WERI-Rb-1 (cell line): ENCODE measurements around the gene ADAMTS8.

Experiments used
- DNase-seq: peaks from one replicate; pipeline ENCODE4 v3.0.0-alpha.2; 2020
- H3K27ac ChIP-seq: fragments of 250-450 bp; sonication (Bioruptor Pico); 2 replicates; pipeline ENCODE4 v1.5.1; 2020; ENCODE audit warnings: mild to moderate bottlenecking, moderate library complexity
- H3K27me3 ChIP-seq: fragments of 250-450 bp; sonication (Bioruptor Pico); 2 replicates; pipeline ENCODE4 v1.5.1; 2021; ENCODE audit warnings: mild to moderate bottlenecking, low read depth, moderate library complexity; ENCODE audit not compliant: insufficient read depth, severe bottlenecking
- H3K36me3 ChIP-seq: fragments of 250-450 bp; sonication (Bioruptor Pico); 2 replicates; pipeline ENCODE4 v1.5.1; 2020; ENCODE audit warnings: mild to moderate bottlenecking, moderate library complexity
- H3K4me3 ChIP-seq: 2 replicates; pipeline ENCODE4 v1.5.1; 2011; ENCODE audit warnings: low read depth, mild to moderate bottlenecking, control low read depth, low read length
- H3K9me3 ChIP-seq: fragments of 250-450 bp; sonication (Bioruptor Pico); 2 replicates; pipeline ENCODE4 v1.5.1; 2021; ENCODE audit warnings: mild to moderate bottlenecking, moderate library complexity; ENCODE audit not compliant: severe bottlenecking
- CTCF ChIP-seq: IDR thresholded peaks from 2 replicates; pipeline ENCODE4 v1.5.1; 2011; ENCODE audit warnings: low read depth, mild to moderate bottlenecking, control low read depth, inconsistent platforms, low read length

The ADAMTS8 gene

GRCh38 chr11:130358398-130358797 lies 70.0 kb downstream of the ADAMTS8 start:
- H3K27ac ChIP-seq: no peak overlapping the region
- DNase-seq: no peak
- no peaks in the 10 kb centered on the region for H3K36me3 ChIP-seq
- H3K4me3 ChIP-seq: no peak overlapping the region
- peaks cover 4% of the 10 kb centered on the region for H3K9me3 ChIP-seq
- TF ChIP-seq CTCF: no peak
- H3K27me3 ChIP-seq: no peaks in the 10 kb centered on the region
